Caco-2 (cell line): ENCODE results near the gene FGF12. TPM values are rescaled to one million over a fixed set of nuclear protein-coding genes. Genes with fewer than 3 reads are reported as not detected.

Experiments used
- BruUV-seq: library from RNA; stranded (reverse); fragments of 400-500 nt; replicated peaks from 2 replicates; lab custom pipeline; 2021; lab: Mats Ljungman, UMichigan
- CTCF ChIA-PET: fragments of 300-600 bp; sonication (Branson Sonifier 250); formaldehyde crosslinking; loops from one replicate; lab custom pipeline; 2022; ENCODE audit warnings: antibody characterized with exemption; lab: Charles Lee
- POLR2A ChIA-PET: fragments of 300-600 bp; sonication (Branson Sonifier 250); formaldehyde crosslinking; loops from one replicate; lab custom pipeline; 2022; ENCODE audit warnings: antibody characterized with exemption; lab: Charles Lee
- DNase-seq, 2 experiments: peaks; one replicate each; pipeline versions ENCODE4 v3.0.0 to v3.0.0-alpha.2; 2020 to 2022
- H3K27me3 ChIP-seq: replicated peaks from 2 replicates; pipeline ENCODE4 v1.6.0; 2011; ENCODE audit warnings: low read length; ENCODE audit not compliant: control insufficient read depth, insufficient read depth
- H3K36me3 ChIP-seq: 2 replicates; pipeline ENCODE4 v1.5.1; 2011; ENCODE audit warnings: low read length; ENCODE audit not compliant: control insufficient read depth, insufficient read depth
- H3K4me1 ChIP-seq: fragments of 250-450 bp; sonication (Bioruptor Pico); 2 replicates; pipeline ENCODE4 v1.5.1; 2020; ENCODE audit warnings: mild to moderate bottlenecking
- H3K4me3 ChIP-seq: 2 replicates; pipeline ENCODE4 v1.5.1; 2011; ENCODE audit warnings: low read depth, mild to moderate bottlenecking, control low read depth, low read length
- H3K9me3 ChIP-seq: fragments of 250-450 bp; sonication (Bioruptor Pico); 2 replicates; pipeline ENCODE4 v1.5.1; 2020; ENCODE audit warnings: mild to moderate bottlenecking, moderate library complexity
- H3K27ac Mint-ChIP-seq: one replicate; pipeline ENCODE4 v1.8.0; 2022; ENCODE audit warnings: mixed read lengths; ENCODE audit not compliant: unreplicated experiment
- H3K27me3 Mint-ChIP-seq: one replicate; pipeline ENCODE4 v1.8.0; 2022; ENCODE audit warnings: mixed read lengths; ENCODE audit not compliant: insufficient read depth, unreplicated experiment
- H3K36me3 Mint-ChIP-seq: one replicate; pipeline ENCODE4 v1.8.0; 2022; ENCODE audit warnings: mild to moderate bottlenecking, mixed read lengths; ENCODE audit not compliant: insufficient read depth, unreplicated experiment
- H3K4me1 Mint-ChIP-seq: one replicate; pipeline ENCODE4 v1.8.0; 2022; ENCODE audit warnings: low read depth, mixed read lengths; ENCODE audit not compliant: unreplicated experiment
- H3K4me3 Mint-ChIP-seq: one replicate; pipeline ENCODE4 v1.8.0; 2022; ENCODE audit warnings: mild to moderate bottlenecking, moderate library complexity, mixed read lengths; ENCODE audit not compliant: unreplicated experiment
- H3K9me3 Mint-ChIP-seq: one replicate; pipeline ENCODE4 v1.8.0; 2022; ENCODE audit warnings: mixed read lengths; ENCODE audit not compliant: unreplicated experiment
- CTCF ChIP-seq, 2 experiments: fragments of 200-600 bp in 1 of 2; IDR thresholded peaks; 1 replicate in 1 of 2; 2 replicates in 1 of 2; pipeline versions ENCODE4 v1.5.1 to v1.8.0; 2011 to 2022; ENCODE audit warnings: antibody characterized with exemption in 1 of 2, control low read depth in 1 of 2, inconsistent platforms in 1 of 2, low read depth in 1 of 2, low read length in 1 of 2, mild to moderate bottlenecking in 1 of 2, moderate library complexity in 1 of 2; ENCODE audit not compliant: insufficient read depth in 1 of 2, severe bottlenecking in 1 of 2, unreplicated experiment in 1 of 2
- intact Hi-C: fragments of 100-400 bp; cut with micrococcal nuclease; formaldehyde crosslinking; loops from one replicate; pipeline ENCODE4 v1.10.0; 2022; ENCODE audit not compliant: unreplicated experiment
- total RNA-seq: library from RNA; stranded (reverse); gene quantifications from 2 replicates; pipeline ENCODE4 v1.2.3, GENCODE V29; 2022

FGF12 gene
- total RNA-seq, 1 experiment from 2014 or later, result 0.41 TPM

GRCh38 chr3:192194085-192194484 is 533.3 kb downstream of the FGF12 start:
- no peak overlapping the region for H3K4me3 Mint-ChIP-seq
- no peaks in the 10 kb centered on the region for H3K36me3 ChIP-seq
- H3K27me3 Mint-ChIP-seq, result no peaks in the 10 kb centered on the region
- H3K9me3 Mint-ChIP-seq, result no peaks in the 10 kb centered on the region
- no peak for DNase-seq
- H3K4me1 ChIP-seq, result no peaks in the 10 kb centered on the region
- no peaks in the 10 kb centered on the region for H3K4me1 Mint-ChIP-seq
- ChIA-PET POLR2A (no interaction called here), CTCF (no interaction called here)
- no TSS peak for BruUV-seq
- H3K27ac Mint-ChIP-seq, result no peak overlapping the region
- intact Hi-C loops, result no loop called here
- no peaks in the 10 kb centered on the region; the same call in 1 of the 2 replicates for H3K9me3 ChIP-seq
- no peak overlapping the region for H3K4me3 ChIP-seq
- H3K27me3 ChIP-seq, result no peaks in the 10 kb centered on the region
- H3K36me3 Mint-ChIP-seq, result no peaks in the 10 kb centered on the region
- no peak for TF ChIP-seq CTCF (IDR thresholded peaks at IDR 0.05; ENCODE audit: insufficient read depth in 1 of 2, low read depth in 1 of 2, low read length in 1 of 2, severe bottlenecking in 1 of 2, unreplicated experiment in 1 of 2)

GRCh38 chr3:192188218-192188835 is 539.0 kb downstream of the FGF12 start:
- Histone ChIP-seq H3K36me3 (no peaks in the 10 kb centered on the region), H3K9me3 (no peaks in the 10 kb centered on the region), H3K27me3 (no peaks in the 10 kb centered on the region), H3K4me1 (no peaks in the 10 kb centered on the region), H3K4me3 (no peak overlapping the region)
- peaks cover 7% of the 10 kb centered on the region for H3K4me1 Mint-ChIP-seq
- peaks cover 10% of the 10 kb centered on the region for H3K9me3 Mint-ChIP-seq
- H3K27me3 Mint-ChIP-seq, result no peaks in the 10 kb centered on the region
- H3K27ac Mint-ChIP-seq, result no peak overlapping the region
- no peaks in the 10 kb centered on the region for H3K36me3 Mint-ChIP-seq
- ChIA-PET POLR2A (no interaction called here), CTCF (no interaction called here)
- H3K4me3 Mint-ChIP-seq, result no peak overlapping the region
- BruUV-seq, result no TSS peak
- TF ChIP-seq CTCF (IDR thresholded peaks at IDR 0.05; ENCODE audit: insufficient read depth in 1 of 2, low read depth in 1 of 2, low read length in 1 of 2, severe bottlenecking in 1 of 2, unreplicated experiment in 1 of 2), result peak; percentile 72
- peak; percentile 42 to 59 for DNase-seq
- intact Hi-C loops, result loop anchor here (1.0 to 10.0 kb wide), 3 partner anchors 126 to 774 kb away; no protein-coding TSS in a partner anchor

- Mint-ChIP-seq H3K27ac (no peak overlapping the region), H3K9me3 (peaks cover 10% of the 10 kb centered on the region), H3K36me3 (no peaks in the 10 kb centered on the region), H3K4me3 (no peak overlapping the region), H3K27me3 (no peaks in the 10 kb centered on the region), H3K4me1 (peaks cover 7% of the 10 kb centered on the region)
- no peaks in the 10 kb centered on the region for H3K27me3 ChIP-seq
- H3K4me1 ChIP-seq, result no peaks in the 10 kb centered on the region
- BruUV-seq, result no TSS peak
- no peak overlapping the region for H3K4me3 ChIP-seq
- intact Hi-C loops, result loop anchor here (1.0 to 10.0 kb wide), 3 partner anchors 127 to 773 kb away; no protein-coding TSS in a partner anchor
- ChIA-PET POLR2A (no interaction called here), CTCF (no interaction called here)
- H3K36me3 ChIP-seq, result no peaks in the 10 kb centered on the region
- no peaks in the 10 kb centered on the region for H3K9me3 ChIP-seq
- DNase-seq, result no peak
- no peak for TF ChIP-seq CTCF (IDR thresholded peaks at IDR 0.05; ENCODE audit: insufficient read depth in 1 of 2, low read depth in 1 of 2, low read length in 1 of 2, severe bottlenecking in 1 of 2, unreplicated experiment in 1 of 2)
These were observed 539.8 kb downstream of the FGF12 start for GRCh38 chr3:192187485-192188051.
